ENCODE results near the gene ZNF335. TPM values are rescaled to one million over a fixed set of nuclear protein-coding genes. Genes with fewer than 3 reads are reported as not detected.

Gene ZNF335
- total RNA-seq, 1 donor from 2014 or later: 6.3 TPM

GRCh38 chr20:45946149-45946970 lies 25.6 kb downstream of the ZNF335 start:
- H3K4me1 ChIP-seq (ENCODE audit: control insufficient read depth in 3 of 3, insufficient read depth in 3 of 3, low read length in 3 of 3): peaks cover 11 to 49% (median 24%) of the 10 kb centered on the region in 3 donors
- H3K36me3 ChIP-seq (ENCODE audit: control insufficient read depth in 3 of 3, insufficient read depth in 3 of 3, low read length in 3 of 3): peaks cover 84 to 91% (median 90%) of the 10 kb centered on the region in 3 donors
- no peaks in the 10 kb centered on the region for H3K9me3 ChIP-seq (ENCODE audit: control insufficient read depth in 3 of 3, low read length in 3 of 3)
- peak overlapping the region in 1 of 3 donors; percentile 13 for H3K4me3 ChIP-seq (ENCODE audit: low read length in 3 of 3)
- H3K27ac ChIP-seq (ENCODE audit: low read depth, low read length): peak overlapping the region; percentile 69
- H3K27me3 ChIP-seq (ENCODE audit: control insufficient read depth in 3 of 3, insufficient read depth in 3 of 3, low read length in 3 of 3): no peaks in the 10 kb centered on the region
- peak overlapping the region; percentile 23 to 70 (median 70) for H3K9ac ChIP-seq (ENCODE audit: low read depth in 1 of 3, low read length in 3 of 3)

GRCh38 chr20:45945678-45946148 lies 26.3 kb downstream of the ZNF335 start:
- Histone ChIP-seq H3K27me3 (ENCODE audit: control insufficient read depth in 3 of 3, insufficient read depth in 3 of 3, low read length in 3 of 3) (no peaks in the 10 kb centered on the region), H3K4me3 (ENCODE audit: low read length in 3 of 3) (no peak overlapping the region), H3K36me3 (ENCODE audit: control insufficient read depth in 3 of 3, insufficient read depth in 3 of 3, low read length in 3 of 3) (peaks cover 84 to 93% (median 92%) of the 10 kb centered on the region in 3 donors), H3K4me1 (ENCODE audit: control insufficient read depth in 3 of 3, insufficient read depth in 3 of 3, low read length in 3 of 3) (peaks cover 11 to 49% (median 24%) of the 10 kb centered on the region in 3 donors), H3K9me3 (ENCODE audit: control insufficient read depth in 3 of 3, low read length in 3 of 3) (no peaks in the 10 kb centered on the region), H3K27ac (ENCODE audit: low read depth, low read length) (peak overlapping the region; percentile 69), H3K9ac (ENCODE audit: low read depth in 1 of 3, low read length in 3 of 3) (peak overlapping the region in 1 of 3 donors; percentile 70)

GRCh38 chr20:45944965-45945677 lies 26.9 kb downstream of the ZNF335 start:
- Histone ChIP-seq H3K4me1 (ENCODE audit: control insufficient read depth in 3 of 3, insufficient read depth in 3 of 3, low read length in 3 of 3) (peaks cover 11 to 49% (median 24%) of the 10 kb centered on the region in 3 donors), H3K27ac (ENCODE audit: low read depth, low read length) (peak overlapping the region; percentile 28), H3K9me3 (ENCODE audit: control insufficient read depth in 3 of 3, low read length in 3 of 3) (no peaks in the 10 kb centered on the region), H3K36me3 (ENCODE audit: control insufficient read depth in 3 of 3, insufficient read depth in 3 of 3, low read length in 3 of 3) (peaks cover 87 to 94% (median 93%) of the 10 kb centered on the region in 3 donors), H3K4me3 (ENCODE audit: low read length in 3 of 3) (no peak overlapping the region), H3K27me3 (ENCODE audit: control insufficient read depth in 3 of 3, insufficient read depth in 3 of 3, low read length in 3 of 3) (no peaks in the 10 kb centered on the region), H3K9ac (ENCODE audit: low read depth in 1 of 3, low read length in 3 of 3) (peak overlapping the region in 2 of 3 donors; percentile 21 to 47)

GRCh38 chr20:45944151-45944964 lies 27.6 kb downstream of the ZNF335 start:
- Histone ChIP-seq H3K36me3 (ENCODE audit: control insufficient read depth in 3 of 3, insufficient read depth in 3 of 3, low read length in 3 of 3) (peaks cover 87 to 94% (median 93%) of the 10 kb centered on the region in 3 donors), H3K9me3 (ENCODE audit: control insufficient read depth in 3 of 3, low read length in 3 of 3) (no peaks in the 10 kb centered on the region), H3K27ac (ENCODE audit: low read depth, low read length) (peak overlapping the region; percentile 28), H3K27me3 (ENCODE audit: control insufficient read depth in 3 of 3, insufficient read depth in 3 of 3, low read length in 3 of 3) (no peaks in the 10 kb centered on the region), H3K4me3 (ENCODE audit: low read length in 3 of 3) (no peak overlapping the region), H3K4me1 (ENCODE audit: control insufficient read depth in 3 of 3, insufficient read depth in 3 of 3, low read length in 3 of 3) (peaks cover 11 to 49% (median 24%) of the 10 kb centered on the region in 3 donors), H3K9ac (ENCODE audit: low read depth in 1 of 3, low read length in 3 of 3) (peak overlapping the region in 1 of 3 donors; percentile 47)

GRCh38 chr20:45943613-45944012 lies 28.4 kb downstream of the ZNF335 start:
- H3K27ac ChIP-seq (ENCODE audit: low read depth, low read length): peak overlapping the region; percentile 28
- H3K9ac ChIP-seq (ENCODE audit: low read depth in 1 of 3, low read length in 3 of 3): no peak overlapping the region
- peaks cover 11 to 46% (median 24%) of the 10 kb centered on the region in 3 donors for H3K4me1 ChIP-seq (ENCODE audit: control insufficient read depth in 3 of 3, insufficient read depth in 3 of 3, low read length in 3 of 3)
- no peaks in the 10 kb centered on the region for H3K9me3 ChIP-seq (ENCODE audit: control insufficient read depth in 3 of 3, low read length in 3 of 3)
- peaks cover 87 to 94% (median 93%) of the 10 kb centered on the region in 3 donors for H3K36me3 ChIP-seq (ENCODE audit: control insufficient read depth in 3 of 3, insufficient read depth in 3 of 3, low read length in 3 of 3)
- H3K27me3 ChIP-seq (ENCODE audit: control insufficient read depth in 3 of 3, insufficient read depth in 3 of 3, low read length in 3 of 3): no peaks in the 10 kb centered on the region
- no peak overlapping the region for H3K4me3 ChIP-seq (ENCODE audit: low read length in 3 of 3)

- Histone ChIP-seq H3K27ac (ENCODE audit: low read depth, low read length) (no peak overlapping the region), H3K4me3 (ENCODE audit: low read length in 3 of 3) (no peak overlapping the region), H3K36me3 (ENCODE audit: control insufficient read depth in 3 of 3, insufficient read depth in 3 of 3, low read length in 3 of 3) (peaks cover 71 to 77% (median 74%) of the 10 kb centered on the region in 3 donors), H3K9me3 (ENCODE audit: control insufficient read depth in 3 of 3, low read length in 3 of 3) (no peaks in the 10 kb centered on the region), H3K4me1 (ENCODE audit: control insufficient read depth in 3 of 3, insufficient read depth in 3 of 3, low read length in 3 of 3) (peaks cover 12 to 44% (median 17%) of the 10 kb centered on the region in 3 donors), H3K9ac (ENCODE audit: low read depth in 1 of 3, low read length in 3 of 3) (no peak overlapping the region), H3K27me3 (ENCODE audit: control insufficient read depth in 3 of 3, insufficient read depth in 3 of 3, low read length in 3 of 3) (no peaks in the 10 kb centered on the region)
These were observed 31.5 kb downstream of the ZNF335 start for GRCh38 chr20:45940469-45940868.

- Histone ChIP-seq H3K4me3 (ENCODE audit: low read length in 3 of 3) (no peak overlapping the region), H3K9ac (ENCODE audit: low read depth in 1 of 3, low read length in 3 of 3) (no peak overlapping the region), H3K27ac (ENCODE audit: low read depth, low read length) (no peak overlapping the region), H3K9me3 (ENCODE audit: control insufficient read depth in 3 of 3, low read length in 3 of 3) (no peaks in the 10 kb centered on the region), H3K4me1 (ENCODE audit: control insufficient read depth in 3 of 3, insufficient read depth in 3 of 3, low read length in 3 of 3) (peaks cover 13 to 41% (median 17%) of the 10 kb centered on the region in 3 donors), H3K27me3 (ENCODE audit: control insufficient read depth in 3 of 3, insufficient read depth in 3 of 3, low read length in 3 of 3) (no peaks in the 10 kb centered on the region), H3K36me3 (ENCODE audit: control insufficient read depth in 3 of 3, insufficient read depth in 3 of 3, low read length in 3 of 3) (peaks cover 67 to 73% (median 70%) of the 10 kb centered on the region in 3 donors)
These were observed 31.9 kb downstream of the ZNF335 start for GRCh38 chr20:45940053-45940452.

- Histone ChIP-seq H3K36me3 (ENCODE audit: control insufficient read depth in 3 of 3, insufficient read depth in 3 of 3, low read length in 3 of 3) (peaks cover 57 to 61% (median 58%) of the 10 kb centered on the region in 3 donors), H3K27ac (ENCODE audit: low read depth, low read length) (no peak overlapping the region), H3K9ac (ENCODE audit: low read depth in 1 of 3, low read length in 3 of 3) (peak overlapping the region in 1 of 3 donors; percentile 16), H3K9me3 (ENCODE audit: control insufficient read depth in 3 of 3, low read length in 3 of 3) (no peaks in the 10 kb centered on the region), H3K27me3 (ENCODE audit: control insufficient read depth in 3 of 3, insufficient read depth in 3 of 3, low read length in 3 of 3) (no peaks in the 10 kb centered on the region), H3K4me1 (ENCODE audit: control insufficient read depth in 3 of 3, insufficient read depth in 3 of 3, low read length in 3 of 3) (peaks cover 12 to 38% (median 14%) of the 10 kb centered on the region in 3 donors), H3K4me3 (ENCODE audit: low read length in 3 of 3) (no peak overlapping the region)
These were observed 33.1 kb downstream of the ZNF335 start for GRCh38 chr20:45938727-45939438.

GRCh38 chr20:45937765-45938164 lies 34.2 kb downstream of the ZNF335 start:
- Histone ChIP-seq H3K9ac (ENCODE audit: low read depth in 1 of 3, low read length in 3 of 3) (no peak overlapping the region), H3K27ac (ENCODE audit: low read depth, low read length) (no peak overlapping the region), H3K4me1 (ENCODE audit: control insufficient read depth in 3 of 3, insufficient read depth in 3 of 3, low read length in 3 of 3) (peaks cover 21 to 41% (median 23%) of the 10 kb centered on the region in 3 donors), H3K9me3 (ENCODE audit: control insufficient read depth in 3 of 3, low read length in 3 of 3) (no peaks in the 10 kb centered on the region), H3K27me3 (ENCODE audit: control insufficient read depth in 3 of 3, insufficient read depth in 3 of 3, low read length in 3 of 3) (no peaks in the 10 kb centered on the region), H3K36me3 (ENCODE audit: control insufficient read depth in 3 of 3, insufficient read depth in 3 of 3, low read length in 3 of 3) (peaks cover 46 to 50% (median 47%) of the 10 kb centered on the region in 3 donors), H3K4me3 (ENCODE audit: low read length in 3 of 3) (no peak overlapping the region)
